ENCODE results near the gene C4orf50.

GRCh38 chr4:6008766-6009385 lies 9.4 kb downstream of the C4orf50 start:
- TF ChIP-seq, protein P1, sequence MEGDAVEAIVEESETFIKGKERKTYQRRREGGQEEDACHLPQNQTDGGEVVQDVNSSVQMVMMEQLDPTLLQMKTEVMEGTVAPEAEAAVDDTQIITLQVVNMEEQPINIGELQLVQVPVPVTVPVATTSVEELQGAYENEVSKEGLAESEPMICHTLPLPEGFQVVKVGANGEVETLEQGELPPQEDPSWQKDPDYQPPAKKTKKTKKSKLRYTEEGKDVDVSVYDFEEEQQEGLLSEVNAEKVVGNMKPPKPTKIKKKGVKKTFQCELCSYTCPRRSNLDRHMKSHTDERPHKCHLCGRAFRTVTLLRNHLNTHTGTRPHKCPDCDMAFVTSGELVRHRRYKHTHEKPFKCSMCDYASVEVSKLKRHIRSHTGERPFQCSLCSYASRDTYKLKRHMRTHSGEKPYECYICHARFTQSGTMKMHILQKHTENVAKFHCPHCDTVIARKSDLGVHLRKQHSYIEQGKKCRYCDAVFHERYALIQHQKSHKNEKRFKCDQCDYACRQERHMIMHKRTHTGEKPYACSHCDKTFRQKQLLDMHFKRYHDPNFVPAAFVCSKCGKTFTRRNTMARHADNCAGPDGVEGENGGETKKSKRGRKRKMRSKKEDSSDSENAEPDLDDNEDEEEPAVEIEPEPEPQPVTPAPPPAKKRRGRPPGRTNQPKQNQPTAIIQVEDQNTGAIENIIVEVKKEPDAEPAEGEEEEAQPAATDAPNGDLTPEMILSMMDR (IDR thresholded peaks at IDR 0.05; ENCODE audit: low read length) = no peak
- TF ChIP-seq EZH2 (IDR thresholded peaks at IDR 0.05; ENCODE audit: borderline replicate concordance, low read length) = no peak

All from OCI-LY1 (cell line).